Lung (tissue), 12 donors: ENCODE results near the gene G6PC3. TPM values are rescaled to one million over a fixed set of nuclear protein-coding genes. Genes with fewer than 3 reads are reported as not detected.

Experiments used
- ATAC-seq: fragments of 200-7000 bp; cut with Tn5 transposase; one replicate; pipeline ENCODE4 v1.9.1; 2020; ENCODE audit warnings: moderate number of reproducible peaks; ENCODE audit not compliant: insufficient read depth, low FRiP score
- DNase-seq, 3 donors: peaks; one replicate each; pipeline ENCODE4 v3.0.0-alpha.2; 2013 to 2017
- H3K27ac ChIP-seq, 2 donors: one replicate each; pipeline ENCODE4 v1.5.1; 2013; ENCODE audit warnings: mild to moderate bottlenecking in 2 of 2, moderate library complexity in 2 of 2, control low read depth in 1 of 2, inconsistent platforms in 1 of 2, low read depth in 1 of 2, low read length in 1 of 2
- H3K27me3 ChIP-seq, 3 donors: one replicate each; pipeline ENCODE4 v1.5.1; 2013; ENCODE audit warnings: low read length in 2 of 3; ENCODE audit not compliant: control insufficient read depth in 3 of 3, insufficient read depth in 3 of 3
- H3K36me3 ChIP-seq, 4 donors: one replicate each; pipeline ENCODE4 v1.5.1; 2013; ENCODE audit warnings: low read length in 4 of 4, mild to moderate bottlenecking in 1 of 4, moderate library complexity in 1 of 4; ENCODE audit not compliant: control insufficient read depth in 4 of 4, insufficient read depth in 4 of 4
- H3K4me1 ChIP-seq, 5 donors: one replicate each; pipeline ENCODE4 v1.5.1; 2013; ENCODE audit warnings: low read length in 5 of 5, mild to moderate bottlenecking in 2 of 5, moderate library complexity in 1 of 5; ENCODE audit not compliant: control insufficient read depth in 5 of 5, insufficient read depth in 5 of 5
- H3K4me3 ChIP-seq: one replicate; pipeline ENCODE4 v1.5.1; 2013; ENCODE audit warnings: mild to moderate bottlenecking, control low read depth, moderate library complexity
- H3K9ac ChIP-seq, 2 donors: one replicate each; pipeline ENCODE4 v1.5.1; 2013; ENCODE audit warnings: low read length in 2 of 2, control low read depth in 1 of 2; ENCODE audit not compliant: insufficient read depth in 1 of 2
- H3K9me3 ChIP-seq, 4 donors: one replicate each; pipeline ENCODE4 v1.5.1; 2013; ENCODE audit warnings: low read length in 3 of 4, mild to moderate bottlenecking in 1 of 4, moderate library complexity in 1 of 4; ENCODE audit not compliant: control insufficient read depth in 4 of 4, insufficient read depth in 3 of 4
- CTCF ChIP-seq: IDR thresholded peaks from 2 replicates; pipeline ENCODE4 v1.5.1; 2012; ENCODE audit warnings: mild to moderate bottlenecking; ENCODE audit errors: control extremely low read depth, extremely low read depth
- WGBS, 2 donors: extraction: QIAGEN DNeasy Blood & Tissue Kit; methylation state at CpG; one replicate each; pipeline ENCODE4 v1.1.7; 2013; 5-methylcytosine and 5-hydroxymethylcytosine counted together
- polyA plus RNA-seq, 2 donors: library from polyadenylated mRNA; stranded (reverse); fragments of 200-250 nt; gene quantifications; one replicate each; pipeline ENCODE4 v1.2.1, GENCODE V29; 2013
- total RNA-seq, 2 donors: library from RNA; depleted of rRNA in 1 of 2; stranded (reverse); fragments of >200 nt in 1 of 2; gene quantifications; one replicate each; pipeline ENCODE4 v1.2.1, GENCODE V29; 2014 to 2021
- donor health status: control.
- donor health status: control.
- donor health status: Bipolar disorder and iron deficiency.
- donor health status: healthy.
- donor health status: DM: yes; HTN: yes; CAD: no.

Gene G6PC3
- total and polyA plus RNA-seq, 4 donors: 21.2 to 87.4 (median 79.7) TPM

- DNase-seq (no peak), ATAC-seq (no peak)
- no peaks in the 10 kb centered on the region for H3K27me3 ChIP-seq
- peaks cover 15 to 62% (median 36%) of the 10 kb centered on the region in 4 donors for H3K36me3 ChIP-seq
- H3K9me3 ChIP-seq: no peaks in the 10 kb centered on the region
- H3K4me3 ChIP-seq: no peak overlapping the region
- WGBS, 2 donors: 96 to 97% methylated on average over 16 of the region's 16 CpGs
- no peak overlapping the region for H3K27ac ChIP-seq
- TF ChIP-seq CTCF: no peak
- peaks cover 0 to 16% (median 0%) of the 10 kb centered on the region in 5 donors for H3K4me1 ChIP-seq
- no peak overlapping the region for H3K9ac ChIP-seq
Observed at GRCh38 chr17:44088254-44088653, 17.7 kb downstream of the G6PC3 start.

GRCh38 chr17:44091200-44091997 is 20.9 kb downstream of the G6PC3 start:
- H3K36me3 ChIP-seq: peaks cover 15 to 45% (median 22%) of the 10 kb centered on the region in 4 donors
- no peak overlapping the region for H3K27ac ChIP-seq
- 92 to 95% methylated on average over 14 of the region's 14 CpGs for WGBS, 2 donors
- no peak overlapping the region for H3K4me3 ChIP-seq
- no peaks in the 10 kb centered on the region for H3K9me3 ChIP-seq
- H3K4me1 ChIP-seq: peaks cover 5 to 25% (median 9%) of the 10 kb centered on the region in 5 donors
- no peaks in the 10 kb centered on the region for H3K27me3 ChIP-seq
- ATAC-seq (no peak), DNase-seq (no peak)
- TF ChIP-seq CTCF: no peak
- H3K9ac ChIP-seq: no peak overlapping the region

GRCh38 chr17:44092051-44092450 is 21.5 kb downstream of the G6PC3 start:
- 95 to 98% methylated on average over 11 of the region's 11 CpGs for WGBS, 2 donors
- no peak for ATAC-seq
- no peak for TF ChIP-seq CTCF

More at GRCh38 chr17:44092051-44092450, 21.5 kb downstream of the G6PC3 start:
- no peak overlapping the region for H3K4me3 ChIP-seq
- H3K27me3 ChIP-seq: no peaks in the 10 kb centered on the region
- H3K36me3 ChIP-seq: peaks cover 15 to 41% (median 22%) of the 10 kb centered on the region in 4 donors
- H3K27ac ChIP-seq: no peak overlapping the region
- no peaks in the 10 kb centered on the region for H3K9me3 ChIP-seq
- no peak for DNase-seq
- H3K9ac ChIP-seq: no peak overlapping the region
- peaks cover 7 to 22% (median 9%) of the 10 kb centered on the region in 5 donors for H3K4me1 ChIP-seq
